Epithelial cell of prostate (primary cell): ENCODE data around the gene DLX5.

Experiments
- DNase-seq: peaks from one replicate; pipeline ENCODE4 v3.0.0-alpha.2; 2011; ENCODE audit warnings: low read depth, low spot score
- H3K27ac ChIP-seq: fragments of 450-650 bp; 2 replicates; pipeline ENCODE4 v1.5.1; 2017; ENCODE audit warnings: mild to moderate bottlenecking

Gene DLX5

DNA sequence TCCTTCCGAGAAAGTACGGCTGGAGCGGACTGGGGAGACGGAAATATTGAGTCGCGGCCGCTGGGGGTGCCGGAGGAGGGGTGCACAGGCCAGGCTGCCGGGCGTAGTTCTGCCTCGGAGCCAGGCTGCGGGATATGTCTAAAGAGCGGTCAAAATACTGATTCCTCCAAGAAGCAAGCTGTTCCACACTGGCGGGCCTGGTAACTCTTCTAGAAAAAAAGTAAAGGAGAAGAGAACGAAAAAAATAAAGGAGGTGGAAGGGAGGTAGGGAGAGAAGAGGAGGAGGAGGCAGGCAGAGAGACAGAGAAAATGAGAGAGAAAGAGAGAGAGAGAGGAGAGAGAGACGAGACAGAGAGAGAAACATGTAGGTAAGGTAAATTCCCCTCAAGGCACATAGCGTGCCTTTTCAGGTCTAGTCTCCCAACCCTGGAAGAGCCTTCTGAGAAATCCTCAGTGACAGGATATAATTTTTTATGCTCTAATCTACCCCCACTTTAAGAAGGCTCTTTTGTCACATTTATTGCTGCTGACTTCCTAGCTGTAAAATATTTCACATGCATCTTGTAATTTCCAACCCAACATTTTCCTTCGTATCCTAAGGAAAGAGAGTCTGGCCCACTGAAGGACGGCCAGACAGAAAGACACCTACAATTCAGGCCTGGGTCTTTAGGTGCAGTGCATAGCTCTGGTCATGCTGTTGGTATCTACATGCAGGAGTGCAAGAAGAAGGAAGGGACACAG, 5.7 kb downstream of the DLX5 start:
- no peak for DNase-seq
- H3K27ac ChIP-seq = no peak overlapping the region

DNA sequence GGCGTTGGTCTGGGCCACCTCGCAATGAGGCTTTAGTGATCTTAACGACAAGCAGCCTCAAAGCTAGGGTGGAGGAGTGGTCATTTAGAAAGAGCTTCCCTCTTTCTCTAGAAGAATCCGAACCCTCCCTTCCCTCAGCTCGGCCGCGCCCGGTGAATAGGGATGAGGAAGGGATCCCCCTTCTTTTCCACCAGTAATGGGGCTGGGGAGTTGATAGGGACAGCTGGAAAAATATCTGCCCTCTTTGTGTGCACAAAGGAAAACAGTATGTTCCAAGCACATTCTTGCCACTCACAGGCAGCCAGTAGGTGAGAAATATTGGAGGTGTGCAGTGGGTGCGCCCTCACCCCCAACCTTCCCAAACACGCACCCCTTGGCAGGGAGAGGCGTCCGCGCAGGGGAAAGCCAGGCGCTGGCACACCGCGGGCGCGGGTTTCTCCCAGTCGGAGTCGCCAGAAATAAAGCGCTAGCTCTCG, 6.5 kb downstream of the DLX5 start:
- DNase-seq = no peak
- no peak overlapping the region for H3K27ac ChIP-seq

DNA sequence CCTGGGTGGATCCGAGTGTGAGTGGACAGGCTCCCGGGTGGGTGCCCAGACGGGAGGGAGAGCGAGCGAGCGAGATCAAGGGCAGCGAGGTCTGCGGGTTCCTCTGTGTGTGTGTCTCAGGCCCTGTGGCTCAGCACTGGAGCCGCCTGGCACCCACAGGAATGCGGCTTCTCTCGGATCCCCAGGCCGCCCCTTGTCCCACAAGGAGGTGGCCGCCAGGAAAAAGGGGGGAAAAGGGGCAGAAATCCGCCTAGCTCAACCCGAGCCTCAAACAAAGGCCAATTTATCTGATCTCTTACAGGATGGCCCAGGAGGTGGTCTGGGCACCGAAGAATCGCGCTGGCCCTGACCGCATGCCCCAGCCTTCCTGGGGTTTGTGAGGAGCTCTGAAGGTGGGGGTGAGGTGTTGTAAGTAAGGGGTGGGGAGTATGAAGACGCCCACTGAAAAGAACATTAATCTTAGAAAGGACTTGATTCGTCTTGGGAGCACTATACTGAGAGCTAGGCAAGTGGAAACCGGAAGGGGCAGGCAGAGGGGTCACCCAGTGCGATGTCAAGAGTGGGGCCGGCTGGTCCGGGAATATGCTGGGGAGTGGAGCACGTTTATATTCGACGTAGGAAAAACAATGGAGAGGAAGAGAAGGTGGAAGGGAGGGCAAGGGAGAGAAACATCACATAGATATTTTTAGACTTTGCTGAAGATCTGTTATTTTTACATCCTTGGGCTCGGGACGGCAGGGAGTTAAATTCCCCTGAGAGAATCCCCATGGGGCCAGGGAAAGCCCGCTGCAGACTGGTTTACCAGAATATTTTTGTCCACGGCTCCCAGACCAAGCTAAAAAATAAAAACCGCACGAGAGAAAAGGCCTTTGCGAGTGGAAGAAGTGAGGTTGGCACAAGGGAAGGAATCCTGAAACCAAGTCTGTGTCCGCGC, 7.2 kb downstream of the DLX5 start:
- DNase-seq = no peak
- no peak overlapping the region for H3K27ac ChIP-seq

DNA sequence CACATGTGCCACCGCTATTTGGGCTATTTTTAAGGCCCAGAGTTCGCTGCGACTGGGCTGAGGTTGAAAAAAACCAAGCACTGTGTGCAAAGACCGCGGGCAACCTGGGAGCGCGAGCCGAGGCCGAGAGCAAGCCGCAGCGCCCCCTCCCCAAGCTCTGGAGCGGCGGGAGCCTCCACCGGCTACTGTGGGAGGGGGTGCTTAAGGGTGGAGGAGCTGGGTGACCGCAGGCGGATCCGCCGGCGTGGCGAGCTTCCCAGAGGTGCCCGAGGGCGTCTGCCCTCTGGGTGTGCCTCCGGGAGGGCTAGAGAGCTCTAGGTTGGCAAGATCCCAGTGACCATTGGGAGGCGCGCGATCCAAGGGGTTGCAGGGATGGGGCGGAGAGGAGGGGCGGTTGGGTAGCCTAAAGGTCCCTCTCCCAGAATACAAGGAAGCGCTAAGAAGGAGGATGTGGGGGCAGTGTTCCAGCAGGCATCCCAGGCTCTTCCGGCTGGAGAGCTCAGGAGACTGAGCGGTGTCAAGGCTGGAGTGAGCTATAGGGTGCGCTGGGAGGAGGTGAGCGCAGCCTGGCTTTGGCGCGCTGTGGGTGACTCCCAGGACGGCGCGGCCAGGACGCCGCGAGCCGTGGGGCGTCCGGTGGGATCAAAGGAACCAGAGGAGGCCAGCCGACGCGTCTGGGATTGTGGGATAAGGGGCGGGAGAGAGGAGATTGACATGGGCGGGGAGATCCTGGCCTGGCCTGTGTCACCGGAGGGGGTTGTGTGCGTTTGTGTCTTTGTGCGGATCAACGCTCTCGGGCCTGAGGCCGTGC, 8.0 kb downstream of the DLX5 start:
- no peak for DNase-seq
- H3K27ac ChIP-seq = no peak overlapping the region

DNA sequence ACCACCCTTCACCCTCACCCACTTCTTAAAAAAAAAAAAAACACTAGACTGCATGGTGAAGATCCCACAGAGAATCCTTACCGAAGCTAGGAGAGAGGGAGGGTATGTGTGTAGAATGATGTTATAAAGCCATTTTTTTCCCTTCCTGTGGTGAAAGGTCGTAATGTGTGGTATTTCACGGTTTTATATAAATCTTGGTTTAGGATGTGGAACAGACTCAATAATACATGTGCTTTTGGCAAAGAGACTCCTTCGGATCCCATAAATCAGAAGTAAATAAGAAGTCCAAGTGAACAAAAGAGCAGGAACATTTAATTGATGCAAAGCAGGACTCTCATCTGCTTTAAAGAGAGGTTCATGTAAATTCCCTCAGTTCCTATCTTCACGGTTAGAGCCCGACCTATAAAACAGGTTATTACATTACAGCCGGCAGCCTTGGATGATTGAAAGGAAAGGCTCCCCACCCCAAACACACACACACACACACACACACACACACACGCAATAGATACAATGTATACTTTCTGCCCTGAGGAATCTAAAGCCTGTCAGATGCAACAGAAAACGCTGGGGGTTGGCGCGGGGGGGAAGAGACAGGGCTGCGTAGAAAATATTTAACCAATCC, 8.8 kb downstream of the DLX5 start:
- no peak overlapping the region for H3K27ac ChIP-seq
- no peak for DNase-seq

- no peak for DNase-seq
- H3K27ac ChIP-seq = no peak overlapping the region
Measured at GRCh38 chr7:97015279-97015678, 9.4 kb downstream of the DLX5 start.

DNA sequence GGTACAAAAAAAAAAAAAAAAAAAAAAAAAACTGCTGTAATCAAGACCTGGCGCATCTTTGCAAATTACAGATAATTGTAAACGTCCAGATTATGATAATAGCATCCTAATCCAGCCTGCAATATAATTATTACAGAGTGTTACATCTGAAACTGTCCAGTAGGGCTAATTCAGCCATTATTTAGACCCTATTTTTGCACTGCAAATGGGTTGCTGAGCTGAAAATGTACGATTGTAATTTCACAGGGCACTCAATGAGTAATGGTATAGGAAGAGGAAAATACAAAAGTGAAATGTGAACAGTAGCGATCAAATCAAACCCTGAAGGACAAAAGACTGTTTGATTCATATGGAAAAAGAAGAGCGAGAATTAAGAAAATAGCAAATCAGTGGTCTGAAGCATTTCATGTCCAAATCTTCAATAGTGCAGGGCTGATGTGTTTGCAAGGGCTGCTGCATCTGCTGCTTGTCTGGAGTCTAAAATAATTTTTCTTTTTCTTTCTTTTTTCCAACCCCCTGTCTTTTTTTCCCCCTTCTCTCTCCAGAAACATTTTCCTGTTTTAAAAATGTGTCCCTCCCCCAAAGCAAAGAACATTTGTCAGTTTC, 10.4 kb downstream of the DLX5 start:
- DNase-seq = no peak
- H3K27ac ChIP-seq = no peak overlapping the region

GRCh38 chr7:97013845-97014134, 10.8 kb downstream of the DLX5 start:
- H3K27ac ChIP-seq = no peak overlapping the region
- DNase-seq = no peak

DNA sequence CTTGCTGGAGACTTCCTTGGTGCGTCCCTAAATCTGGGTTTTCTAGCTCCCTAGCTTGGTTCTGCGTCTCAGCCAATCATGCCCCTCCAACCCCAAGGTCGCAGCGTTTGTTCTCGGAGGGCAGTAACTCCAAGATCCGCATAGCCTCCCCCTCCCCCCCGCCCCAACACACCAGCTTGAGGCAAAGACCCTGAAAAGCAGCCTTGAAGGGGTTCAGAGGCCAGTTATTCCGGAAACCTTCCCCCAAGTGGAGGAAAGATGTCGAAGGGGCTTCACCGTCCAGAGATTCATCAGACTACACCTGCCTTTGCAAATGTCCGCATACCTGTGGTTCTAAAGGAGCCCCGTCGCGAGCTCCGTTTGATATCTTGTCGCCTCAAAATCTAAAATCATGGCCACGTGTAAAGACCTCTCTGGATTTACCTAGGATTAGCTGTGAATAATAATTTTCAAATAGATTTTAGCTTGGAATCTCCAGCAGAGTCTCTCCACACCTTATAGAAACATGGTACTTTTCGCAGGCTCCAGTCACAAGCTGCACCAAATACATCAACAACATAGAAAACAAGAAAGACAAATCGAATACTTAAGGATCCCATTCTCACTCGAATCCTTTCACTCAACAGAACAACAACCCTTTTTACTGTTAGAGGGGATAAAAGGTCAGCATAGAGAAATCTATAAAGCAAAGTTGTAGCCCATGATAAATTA, 11.3 kb downstream of the DLX5 start:
- no peak overlapping the region for H3K27ac ChIP-seq
- no peak for DNase-seq

DNA sequence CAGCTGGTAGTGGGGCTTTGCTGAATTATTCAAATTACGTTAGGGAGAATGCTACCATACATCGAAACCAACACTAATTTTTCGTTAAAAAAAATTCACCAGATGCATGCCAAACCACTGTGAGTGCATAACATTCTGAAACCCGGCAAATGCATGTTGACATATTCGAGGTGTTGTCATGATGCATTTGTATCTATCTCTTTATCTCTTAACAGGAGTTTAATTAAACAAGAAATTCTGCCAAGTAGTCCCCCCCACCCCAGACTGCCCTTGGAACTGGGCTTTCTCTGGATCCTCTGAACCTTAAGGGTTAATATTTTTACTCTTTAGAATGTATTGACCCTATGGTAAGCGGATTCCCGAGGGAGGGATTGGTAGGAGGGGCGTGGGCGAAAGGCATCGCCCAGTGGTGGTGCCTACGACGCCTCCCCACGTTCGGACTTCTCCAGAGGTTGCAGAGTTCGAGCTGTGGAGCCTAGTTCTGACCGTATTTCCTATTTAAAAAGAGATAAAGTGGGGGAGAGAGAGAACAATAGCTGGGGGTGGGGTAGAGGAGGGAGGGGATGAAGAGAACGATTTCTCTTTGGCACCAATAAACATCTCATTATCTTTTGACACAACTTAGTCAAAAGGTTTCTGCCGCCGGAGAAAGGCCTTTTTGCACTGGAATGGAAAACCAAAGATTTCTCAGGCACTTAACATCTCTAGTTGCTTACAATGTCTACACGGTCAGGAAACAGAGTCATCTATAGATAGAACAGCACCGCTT, 12.1 kb downstream of the DLX5 start:
- DNase-seq = no peak
- H3K27ac ChIP-seq = no peak overlapping the region

DNA sequence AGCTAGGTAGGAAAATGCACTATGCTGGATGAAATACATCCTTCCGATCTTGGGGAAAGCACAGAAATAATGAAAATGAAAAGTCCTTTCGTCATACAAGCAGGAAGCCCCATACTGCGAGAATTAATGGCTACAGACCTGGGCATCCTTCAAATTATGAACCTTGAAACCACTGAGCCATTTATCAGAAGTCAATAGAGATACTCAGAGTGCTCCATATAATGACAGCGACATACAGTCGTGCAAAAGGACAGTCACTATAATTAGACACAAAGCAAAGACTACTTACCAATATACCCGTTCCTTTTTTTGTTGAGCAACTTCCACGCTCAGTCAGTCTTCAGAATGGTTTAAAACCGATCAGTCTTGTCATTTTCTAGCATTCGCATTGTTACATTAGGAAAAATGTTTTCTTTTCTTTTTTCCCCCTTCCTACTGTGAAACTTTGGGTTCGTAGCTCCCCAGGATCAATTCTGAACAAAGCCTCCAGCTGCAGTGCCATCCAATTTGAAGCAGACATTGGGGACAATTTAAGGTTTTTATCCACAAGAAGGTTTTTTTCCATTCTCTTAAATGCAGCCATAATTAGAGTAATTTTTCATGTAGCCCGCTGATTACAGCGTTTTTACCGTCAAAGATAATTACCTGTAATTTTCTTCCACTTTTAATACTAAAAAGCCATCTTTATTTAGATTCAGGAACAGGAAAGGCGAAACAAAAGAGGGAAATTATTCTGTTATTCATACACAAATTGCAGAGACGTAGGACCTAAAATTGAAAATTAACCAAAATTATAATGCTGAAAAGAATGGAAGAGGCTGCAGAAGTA, 12.9 kb downstream of the DLX5 start:
- DNase-seq = no peak
- no peak overlapping the region for H3K27ac ChIP-seq

DNA sequence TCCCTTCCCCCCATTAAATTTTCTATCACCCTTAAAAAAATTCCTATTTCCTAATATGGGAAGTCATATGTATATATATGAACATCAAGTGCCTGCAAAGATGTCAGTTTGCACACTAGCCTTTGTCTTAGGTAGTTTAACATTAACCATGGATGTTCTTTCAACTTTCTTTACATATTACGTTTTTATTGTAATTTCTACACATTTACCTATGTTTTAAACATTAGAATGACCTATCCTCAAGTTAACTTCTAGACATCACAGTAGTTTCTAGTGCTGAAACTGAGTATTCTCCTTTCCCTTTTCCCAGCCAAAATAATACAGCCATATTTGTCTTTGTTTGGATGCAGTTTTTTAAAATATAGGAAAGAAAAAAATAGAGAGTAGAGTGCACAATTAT, 13.5 kb downstream of the DLX5 start:
- no peak overlapping the region for H3K27ac ChIP-seq
- DNase-seq = no peak

DNA sequence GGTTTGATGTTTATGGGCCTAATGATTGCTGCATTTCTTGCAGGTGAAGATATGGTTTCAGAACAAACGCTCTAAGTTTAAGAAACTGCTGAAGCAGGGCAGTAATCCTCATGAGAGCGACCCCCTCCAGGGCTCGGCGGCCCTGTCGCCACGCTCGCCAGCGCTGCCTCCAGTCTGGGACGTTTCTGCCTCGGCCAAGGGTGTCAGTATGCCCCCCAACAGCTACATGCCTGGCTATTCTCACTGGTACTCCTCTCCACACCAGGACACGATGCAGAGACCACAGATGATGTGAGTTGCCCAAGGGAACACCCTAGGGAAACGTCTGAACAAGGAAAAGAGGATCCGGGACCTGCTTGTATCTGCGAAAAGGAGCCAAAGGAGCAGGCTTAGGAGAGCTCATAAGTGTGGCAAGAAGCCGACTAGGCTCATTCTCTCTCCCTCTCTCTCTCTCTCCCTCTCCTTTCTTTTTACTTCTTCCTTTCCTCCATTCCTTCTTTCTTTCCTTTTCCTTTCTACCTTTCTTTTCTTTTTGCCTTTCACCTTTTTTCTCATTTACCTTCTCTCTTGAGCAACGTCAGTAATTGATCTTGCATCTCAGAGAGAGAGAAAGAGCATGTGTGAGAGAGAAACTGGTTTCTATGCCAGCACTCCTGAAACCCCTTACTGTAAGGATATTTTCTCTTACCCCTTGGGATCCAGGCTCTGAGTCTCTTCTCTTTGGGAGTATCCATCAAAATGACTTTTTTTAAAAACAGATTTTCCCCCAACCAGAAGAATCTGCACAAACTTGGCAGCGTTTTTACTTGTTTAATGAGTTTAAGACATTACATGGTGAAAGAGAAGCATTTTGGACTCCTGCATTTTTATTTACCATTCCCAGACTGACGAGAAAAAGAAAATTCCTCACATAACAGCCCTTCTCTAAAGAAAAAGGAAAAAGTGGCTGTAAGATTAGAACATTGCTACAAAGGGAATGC, 14.6 kb downstream of the DLX5 start:
- H3K27ac ChIP-seq = no peak overlapping the region
- no peak for DNase-seq

GRCh38 chr7:97008275-97008917, 16.2 kb downstream of the DLX5 start:
- H3K27ac ChIP-seq = no peak overlapping the region
- no peak for DNase-seq

GRCh38 chr7:97007583-97007861, 17.1 kb downstream of the DLX5 start:
- DNase-seq = no peak
- no peak overlapping the region for H3K27ac ChIP-seq

DNA sequence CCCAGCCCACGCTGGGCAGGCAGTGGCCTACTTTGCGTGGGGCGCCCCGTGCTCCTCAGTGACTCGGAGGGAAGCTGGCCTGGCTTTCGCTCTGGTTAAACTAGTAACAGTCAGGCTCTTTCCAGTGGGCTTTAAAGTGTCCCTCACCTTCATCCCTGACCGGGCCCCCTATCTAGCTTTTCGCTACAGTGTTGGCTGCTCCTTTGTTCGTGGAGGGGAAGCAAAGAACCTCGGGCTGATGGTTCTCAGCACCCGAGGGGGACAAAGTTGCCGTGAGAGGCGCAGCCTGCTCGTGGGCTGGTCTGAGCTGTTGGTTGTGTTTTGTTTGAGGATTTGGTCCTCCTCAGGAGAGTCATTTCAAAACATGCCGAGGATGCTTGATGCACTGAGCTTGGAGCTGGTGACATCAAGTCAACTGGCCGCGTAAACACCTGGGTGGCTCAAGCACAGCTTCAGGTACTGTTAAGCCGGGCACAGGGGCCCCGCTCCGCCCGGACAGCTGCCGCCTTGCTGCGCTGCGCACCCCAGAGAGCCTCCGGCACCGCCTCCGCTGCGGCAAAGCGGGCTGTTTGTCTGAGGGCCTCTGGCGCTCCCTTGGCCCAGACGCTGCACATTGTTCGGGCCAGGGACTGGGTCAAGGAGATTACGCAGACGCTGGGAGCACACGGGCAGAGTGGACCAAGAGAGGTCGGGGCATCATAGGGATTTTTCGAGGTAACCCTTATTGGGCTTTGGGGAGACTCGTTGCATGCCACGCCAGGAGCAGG, 17.6 kb downstream of the DLX5 start:
- H3K27ac ChIP-seq = no peak overlapping the region
- no peak for DNase-seq
